Measurements from ENCODE around the gene NCAPD3.

NCAPD3 gene

DNA sequence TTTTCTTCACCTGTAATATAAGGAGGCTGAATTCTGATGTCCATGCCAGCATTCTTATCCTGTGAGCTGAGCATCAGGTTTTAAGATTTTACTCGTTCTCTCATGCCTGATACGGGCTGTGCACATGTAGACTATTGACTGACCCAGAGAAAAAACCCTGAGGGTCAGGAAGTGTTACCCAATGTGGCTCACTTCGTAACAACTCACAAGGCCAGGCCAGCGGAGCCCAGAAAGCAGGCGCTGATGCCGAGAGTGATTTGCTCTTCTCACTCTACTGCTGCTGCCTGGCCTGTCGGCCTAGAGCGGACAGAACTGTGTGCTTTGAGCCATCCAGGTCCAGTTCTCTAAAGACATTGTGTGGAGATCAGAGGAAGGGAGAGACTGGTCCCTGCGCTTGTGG lies 18.6 kb upstream of the NCAPD3 start:
- peaks cover 42% of the 10 kb centered on the region for H3K36me3 Mint-ChIP-seq (ENCODE audit: low read depth)
- H3K27ac Mint-ChIP-seq: no peak overlapping the region
- H3K4me3 Mint-ChIP-seq: no peak overlapping the region
- H3K27me3 Mint-ChIP-seq: no peaks in the 10 kb centered on the region
- no peaks in the 10 kb centered on the region for H3K9me3 Mint-ChIP-seq
- H3K4me1 Mint-ChIP-seq (ENCODE audit: low read depth): no peaks in the 10 kb centered on the region

DNA sequence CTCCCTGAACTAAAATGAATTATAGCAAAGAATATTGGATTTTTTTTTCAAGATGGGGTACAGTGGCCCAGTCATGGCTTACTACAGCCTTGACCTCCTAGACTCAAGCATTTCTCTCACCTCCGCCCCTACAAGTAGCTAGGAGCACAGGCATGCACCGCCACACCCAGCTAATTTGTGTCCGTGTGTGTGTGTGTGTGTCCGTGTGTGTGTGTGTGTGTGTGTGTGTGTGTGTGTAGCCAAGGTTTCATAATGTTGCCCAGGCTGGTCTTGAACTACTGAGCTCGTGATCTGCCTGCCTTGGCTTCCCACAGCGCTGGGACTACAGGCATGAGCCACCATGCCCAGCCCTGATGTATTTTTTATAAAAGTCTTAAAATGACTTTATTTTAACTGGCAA lies 16.8 kb upstream of the NCAPD3 start:
- H3K27ac Mint-ChIP-seq: no peak overlapping the region
- H3K27me3 Mint-ChIP-seq: no peaks in the 10 kb centered on the region
- no peaks in the 10 kb centered on the region for H3K9me3 Mint-ChIP-seq
- peaks cover 43% of the 10 kb centered on the region for H3K36me3 Mint-ChIP-seq (ENCODE audit: low read depth)
- H3K4me3 Mint-ChIP-seq: no peak overlapping the region
- H3K4me1 Mint-ChIP-seq (ENCODE audit: low read depth): no peaks in the 10 kb centered on the region

DNA sequence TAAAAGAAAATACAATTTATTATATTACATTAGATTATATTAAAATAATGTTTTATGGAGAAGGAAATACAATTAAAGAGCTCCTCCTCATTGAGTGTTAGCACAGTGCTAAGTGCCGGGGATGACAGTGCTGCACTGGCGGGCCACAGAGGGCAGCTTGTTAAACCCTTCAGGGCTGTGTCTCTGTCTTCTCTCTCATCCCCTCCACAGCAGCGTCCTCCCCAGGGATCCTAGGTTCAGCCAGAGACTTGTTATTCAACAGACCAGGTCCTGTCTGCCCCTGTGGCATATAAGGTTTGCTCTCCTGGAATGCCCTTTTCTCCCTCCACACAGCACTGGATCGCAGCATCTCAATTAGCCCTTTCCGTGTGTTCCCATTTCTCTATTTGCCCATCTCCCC lies 15.2 kb upstream of the NCAPD3 start:
- no peak overlapping the region for H3K27ac Mint-ChIP-seq
- no peak overlapping the region for H3K4me3 Mint-ChIP-seq
- no peaks in the 10 kb centered on the region for H3K4me1 Mint-ChIP-seq (ENCODE audit: low read depth)
- no peaks in the 10 kb centered on the region for H3K27me3 Mint-ChIP-seq
- no peaks in the 10 kb centered on the region for H3K9me3 Mint-ChIP-seq
- H3K36me3 Mint-ChIP-seq (ENCODE audit: low read depth): peaks cover 39% of the 10 kb centered on the region

GRCh38 chr11:134237557-134237922 lies 13.8 kb upstream of the NCAPD3 start:
- Mint-ChIP-seq H3K36me3 (ENCODE audit: low read depth) (peaks cover 27% of the 10 kb centered on the region), H3K27me3 (no peaks in the 10 kb centered on the region), H3K4me3 (no peak overlapping the region), H3K9me3 (no peaks in the 10 kb centered on the region), H3K27ac (no peak overlapping the region), H3K4me1 (ENCODE audit: low read depth) (peaks cover 8% of the 10 kb centered on the region)

DNA sequence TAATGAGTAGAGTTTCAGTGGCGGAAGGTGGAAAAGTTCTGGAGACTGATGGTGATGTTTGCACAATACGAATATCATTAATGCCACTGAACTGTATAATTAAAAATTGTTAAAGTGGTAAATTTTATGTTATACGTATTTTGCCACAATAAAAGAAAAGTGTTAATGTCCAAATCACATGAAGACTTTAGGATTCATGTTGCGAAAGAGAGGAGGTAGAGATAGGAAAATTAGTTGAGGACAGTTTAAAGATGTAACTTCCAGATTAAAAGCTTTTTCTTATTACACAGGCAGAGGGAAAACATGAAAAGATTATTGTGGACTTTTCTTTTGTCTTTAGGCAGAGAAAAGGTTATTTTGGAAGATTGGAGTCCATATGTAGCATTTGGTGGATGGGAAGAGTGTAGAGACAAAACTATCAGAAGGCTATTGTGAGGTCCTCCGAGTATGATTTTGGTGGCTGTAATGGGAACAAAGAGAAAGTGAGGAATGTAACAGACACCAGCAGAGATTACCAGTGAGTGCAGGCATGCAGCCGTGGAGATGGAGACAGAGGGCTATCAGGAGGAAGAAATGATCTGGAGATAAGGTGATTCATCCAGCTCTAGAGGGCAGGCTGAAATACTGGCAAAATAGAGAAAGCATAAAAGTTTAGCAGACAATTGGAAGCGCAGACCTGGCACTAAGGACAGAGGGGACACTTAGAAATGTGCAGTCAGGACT lies 13.2 kb upstream of the NCAPD3 start:
- no peaks in the 10 kb centered on the region for H3K27me3 Mint-ChIP-seq

DNA sequence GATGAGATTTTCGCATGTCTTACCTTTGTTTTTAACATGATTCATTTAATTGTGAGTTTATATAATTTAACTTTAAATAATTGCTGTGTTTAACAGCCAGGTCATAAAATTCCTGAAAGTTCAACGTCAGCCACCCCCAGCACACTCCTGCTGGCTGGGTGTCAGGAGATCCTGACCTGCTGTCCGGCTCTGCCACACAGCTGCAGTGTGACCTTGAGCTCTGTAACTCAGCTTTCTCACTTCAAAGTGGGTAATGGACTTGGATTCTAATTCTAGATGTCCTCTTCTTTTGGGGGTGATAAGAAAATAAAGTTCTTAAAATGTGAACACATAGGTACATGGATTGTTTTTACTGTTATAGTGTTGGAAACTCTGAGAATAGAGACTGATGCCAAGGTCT lies 11.6 kb upstream of the NCAPD3 start:
- peaks cover 26% of the 10 kb centered on the region for H3K4me1 Mint-ChIP-seq (ENCODE audit: low read depth)
- H3K4me3 Mint-ChIP-seq: no peak overlapping the region
- H3K9me3 Mint-ChIP-seq: no peaks in the 10 kb centered on the region
- H3K27me3 Mint-ChIP-seq: no peaks in the 10 kb centered on the region
- no peak overlapping the region for H3K27ac Mint-ChIP-seq
- H3K36me3 Mint-ChIP-seq (ENCODE audit: low read depth): peaks cover 27% of the 10 kb centered on the region

More for the DNA sequence above, 13.2 kb upstream of the NCAPD3 start:
- H3K9me3 Mint-ChIP-seq: no peaks in the 10 kb centered on the region
- no peak overlapping the region for H3K27ac Mint-ChIP-seq
- peaks cover 27% of the 10 kb centered on the region for H3K36me3 Mint-ChIP-seq (ENCODE audit: low read depth)
- no peak overlapping the region for H3K4me3 Mint-ChIP-seq
- H3K4me1 Mint-ChIP-seq (ENCODE audit: low read depth): peaks cover 13% of the 10 kb centered on the region

- H3K9me3 Mint-ChIP-seq: no peaks in the 10 kb centered on the region
- peaks cover 29% of the 10 kb centered on the region for H3K36me3 Mint-ChIP-seq (ENCODE audit: low read depth)
- no peaks in the 10 kb centered on the region for H3K27me3 Mint-ChIP-seq
- no peak overlapping the region for H3K27ac Mint-ChIP-seq
- H3K4me3 Mint-ChIP-seq: no peak overlapping the region
- peaks cover 43% of the 10 kb centered on the region for H3K4me1 Mint-ChIP-seq (ENCODE audit: low read depth)
These were observed 10.0 kb upstream of the NCAPD3 start for GRCh38 chr11:134233729-134234179.

- Mint-ChIP-seq H3K36me3 (ENCODE audit: low read depth) (peaks cover 24% of the 10 kb centered on the region), H3K4me1 (ENCODE audit: low read depth) (peaks cover 59% of the 10 kb centered on the region), H3K9me3 (no peaks in the 10 kb centered on the region), H3K4me3 (no peak overlapping the region), H3K27ac (peak overlapping the region; percentile 62), H3K27me3 (no peaks in the 10 kb centered on the region)
These were observed 8.3 kb upstream of the NCAPD3 start for GRCh38 chr11:134231958-134232659.

DNA sequence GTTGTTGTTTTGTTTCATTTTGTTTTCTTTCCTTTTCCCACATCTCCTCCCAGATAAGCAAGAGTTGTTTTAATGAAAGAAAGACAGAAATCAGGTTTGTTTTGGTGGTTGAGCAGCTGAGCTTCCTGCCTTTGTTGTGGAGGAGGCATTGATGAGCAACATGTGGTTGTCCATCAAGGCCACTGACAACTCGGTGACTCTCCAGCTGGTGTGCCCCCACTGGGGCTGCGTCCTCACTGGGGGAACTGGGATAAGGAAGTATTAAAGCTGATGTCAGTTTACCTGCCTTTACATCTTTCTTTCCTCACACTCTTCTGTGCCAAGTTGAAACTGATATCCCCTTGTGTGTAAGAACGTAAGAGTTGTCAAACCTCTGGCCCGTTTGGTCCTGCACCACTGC lies 6.6 kb upstream of the NCAPD3 start:
- peaks cover 76% of the 10 kb centered on the region for H3K4me1 Mint-ChIP-seq (ENCODE audit: low read depth)
- no peak overlapping the region for H3K4me3 Mint-ChIP-seq
- no peak overlapping the region for H3K27ac Mint-ChIP-seq
- H3K9me3 Mint-ChIP-seq: no peaks in the 10 kb centered on the region
- H3K27me3 Mint-ChIP-seq: no peaks in the 10 kb centered on the region
- H3K36me3 Mint-ChIP-seq (ENCODE audit: low read depth): peaks cover 17% of the 10 kb centered on the region

- H3K9me3 Mint-ChIP-seq: no peaks in the 10 kb centered on the region
- H3K4me3 Mint-ChIP-seq: no peak overlapping the region
- H3K27me3 Mint-ChIP-seq: no peaks in the 10 kb centered on the region
- peaks cover 13% of the 10 kb centered on the region for H3K36me3 Mint-ChIP-seq (ENCODE audit: low read depth)
- peaks cover 76% of the 10 kb centered on the region for H3K4me1 Mint-ChIP-seq (ENCODE audit: low read depth)
- H3K27ac Mint-ChIP-seq: no peak overlapping the region
These were observed 5.5 kb upstream of the NCAPD3 start for GRCh38 chr11:134229126-134229790.

GRCh38 chr11:134228625-134229024 lies 4.9 kb upstream of the NCAPD3 start:
- Mint-ChIP-seq H3K9me3 (no peaks in the 10 kb centered on the region), H3K27me3 (no peaks in the 10 kb centered on the region), H3K4me1 (ENCODE audit: low read depth) (peaks cover 81% of the 10 kb centered on the region), H3K4me3 (no peak overlapping the region), H3K27ac (no peak overlapping the region), H3K36me3 (ENCODE audit: low read depth) (peaks cover 13% of the 10 kb centered on the region)

DNA sequence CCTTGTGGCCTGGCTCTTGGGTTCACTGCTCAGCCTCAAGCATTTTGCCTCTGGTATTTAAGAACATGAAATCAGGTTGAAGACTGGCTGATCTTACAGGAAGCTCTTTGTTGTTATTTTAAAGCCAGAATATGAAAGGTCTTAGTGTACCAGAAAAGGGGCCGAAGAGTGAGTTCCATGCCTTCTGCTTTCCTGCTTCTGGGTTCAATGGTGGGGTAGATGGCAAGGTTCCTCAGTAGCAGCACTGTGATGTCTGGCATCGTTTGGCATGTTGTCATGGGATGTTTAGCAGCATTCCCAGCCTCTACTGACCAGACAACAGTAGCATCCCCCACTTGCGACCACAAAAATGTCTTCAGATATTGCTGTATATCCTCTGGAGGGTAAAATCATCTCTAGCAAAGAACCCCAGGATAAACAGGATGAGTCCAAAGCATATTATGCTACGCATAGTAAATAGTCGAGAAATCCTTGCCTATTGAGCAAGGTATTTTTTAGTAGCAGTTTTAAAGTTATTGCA lies 3.1 kb upstream of the NCAPD3 start:
- peak overlapping the region; percentile 95 for H3K4me3 Mint-ChIP-seq
- peaks cover 29% of the 10 kb centered on the region for H3K36me3 Mint-ChIP-seq (ENCODE audit: low read depth)
- H3K4me1 Mint-ChIP-seq (ENCODE audit: low read depth): peaks cover 81% of the 10 kb centered on the region
- H3K27ac Mint-ChIP-seq: no peak overlapping the region
- H3K27me3 Mint-ChIP-seq: no peaks in the 10 kb centered on the region
- no peaks in the 10 kb centered on the region for H3K9me3 Mint-ChIP-seq

- H3K4me3 Mint-ChIP-seq: peak overlapping the region; percentile 95
- peak overlapping the region; percentile 91 for H3K27ac Mint-ChIP-seq
- H3K4me1 Mint-ChIP-seq (ENCODE audit: low read depth): peaks cover 78% of the 10 kb centered on the region
- no peaks in the 10 kb centered on the region for H3K9me3 Mint-ChIP-seq
- peaks cover 40% of the 10 kb centered on the region for H3K36me3 Mint-ChIP-seq (ENCODE audit: low read depth)
- no peaks in the 10 kb centered on the region for H3K27me3 Mint-ChIP-seq
These were observed 1.2 kb upstream of the NCAPD3 start for GRCh38 chr11:134224710-134225664.

DNA sequence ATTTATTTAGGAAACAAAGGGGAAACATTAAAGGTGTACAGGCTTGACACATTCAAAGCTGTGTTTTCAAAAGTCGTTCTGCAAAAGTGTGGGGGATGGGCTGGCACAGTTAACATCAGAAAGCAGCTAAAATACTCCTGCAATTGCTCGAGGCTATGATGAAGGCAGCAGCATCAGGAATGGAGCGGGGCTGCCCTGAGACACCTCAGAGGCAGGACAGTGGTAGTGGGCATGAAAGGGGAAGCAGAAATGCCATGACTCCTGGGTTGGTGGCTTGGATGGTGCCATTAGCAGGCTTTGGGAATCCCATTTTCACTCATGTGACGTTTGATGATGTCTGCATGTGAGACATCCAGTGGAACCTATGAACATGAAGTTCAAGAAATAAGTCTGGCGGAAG lies 646 bp downstream of the NCAPD3 start:
- H3K4me3 Mint-ChIP-seq: peak overlapping the region; percentile 91
- H3K4me1 Mint-ChIP-seq (ENCODE audit: low read depth): peaks cover 68% of the 10 kb centered on the region
- peak overlapping the region; percentile 94 for H3K27ac Mint-ChIP-seq
- H3K36me3 Mint-ChIP-seq (ENCODE audit: low read depth): peaks cover 48% of the 10 kb centered on the region
- no peaks in the 10 kb centered on the region for H3K9me3 Mint-ChIP-seq
- no peaks in the 10 kb centered on the region for H3K27me3 Mint-ChIP-seq
